HG03565 (cell line): ENCODE results near the gene CHRND.

Experiments
- ATAC-seq: cut with Tn5 transposase; IDR thresholded peaks from one replicate; pipeline ENCODE4 v1.9.1; 2021; ENCODE audit warnings: mild to moderate bottlenecking, moderate library complexity; ENCODE audit not compliant: unreplicated experiment

CHRND gene

GRCh38 chr2:232487385-232488096 lies 38.4 kb upstream of the CHRND start, which contains the start of gene ECEL1:
Gene ECEL1 (minus strand): TSS chr2:232487834. CDS start chr2:232486653, 1,181 bp downstream.
- ATAC-seq = no peak

- no peak for ATAC-seq
Observed at GRCh38 chr2:232488097-232488711, 37.8 kb upstream of the CHRND start.

DNA sequence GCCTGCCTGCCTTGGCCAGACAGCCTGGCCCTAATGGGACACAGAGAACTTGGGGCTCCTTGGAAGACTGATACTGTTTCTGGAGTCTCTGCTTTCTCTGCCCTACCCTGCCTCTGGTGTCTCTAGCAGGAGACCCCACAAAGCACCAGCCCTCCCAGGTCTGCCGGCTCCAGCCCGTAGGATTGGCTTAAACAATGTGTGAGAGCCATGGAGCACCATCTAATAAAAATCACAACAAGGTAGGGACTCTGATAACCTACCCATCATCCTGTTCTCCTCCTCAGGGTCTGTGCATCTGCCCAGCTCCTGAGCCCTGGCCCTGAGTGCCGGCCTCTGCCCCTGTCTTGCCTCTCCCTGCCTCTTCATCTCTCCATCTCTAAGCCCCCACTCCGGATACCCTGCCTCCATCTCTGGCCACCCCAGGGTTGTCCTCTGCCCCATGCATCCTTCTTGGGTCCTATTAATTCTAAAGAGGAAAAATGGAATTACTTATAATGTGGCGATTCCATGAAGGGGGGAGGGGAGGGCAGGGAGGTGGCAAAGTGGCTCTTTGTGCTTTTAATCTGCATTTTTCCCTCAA lies 37.1 kb upstream of the CHRND start:
- no peak for ATAC-seq

DNA sequence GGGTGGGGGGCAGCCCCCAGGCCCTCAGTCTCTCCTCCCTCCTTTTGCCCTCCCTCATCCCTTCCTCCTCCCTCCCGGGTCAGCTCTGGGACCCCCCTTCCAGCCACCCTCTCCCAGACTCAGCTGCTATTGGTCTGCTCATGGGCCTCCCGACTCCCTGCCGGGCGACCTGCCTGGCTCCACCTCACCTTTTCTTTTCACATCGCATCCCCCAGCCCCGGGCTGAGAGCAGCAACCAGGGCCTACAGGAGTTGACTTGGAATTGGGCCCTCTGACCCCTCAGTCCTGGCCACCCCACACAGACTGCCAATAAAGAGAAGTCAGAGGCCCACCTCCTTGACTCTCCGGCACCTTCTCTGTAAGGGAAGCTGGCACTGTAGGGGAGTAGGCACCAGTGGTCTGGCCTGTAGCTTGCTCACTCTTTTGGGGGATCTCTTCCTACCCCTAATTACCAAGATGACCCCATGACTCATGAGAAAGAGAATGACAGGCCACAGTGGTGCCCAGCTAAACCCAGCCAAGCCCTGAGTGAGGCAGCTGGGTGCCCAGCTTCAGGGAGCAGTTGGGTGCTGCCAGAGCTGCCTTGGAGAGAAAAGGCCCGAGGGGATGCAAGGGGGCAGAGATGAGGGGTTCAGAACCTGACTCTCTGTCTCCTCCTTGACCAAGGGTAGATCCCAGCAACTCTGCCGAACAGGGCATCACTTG lies 36.3 kb upstream of the CHRND start:
- ATAC-seq = no peak

GRCh38 chr2:232490221-232491138 lies 35.5 kb upstream of the CHRND start:
- ATAC-seq = no peak

DNA sequence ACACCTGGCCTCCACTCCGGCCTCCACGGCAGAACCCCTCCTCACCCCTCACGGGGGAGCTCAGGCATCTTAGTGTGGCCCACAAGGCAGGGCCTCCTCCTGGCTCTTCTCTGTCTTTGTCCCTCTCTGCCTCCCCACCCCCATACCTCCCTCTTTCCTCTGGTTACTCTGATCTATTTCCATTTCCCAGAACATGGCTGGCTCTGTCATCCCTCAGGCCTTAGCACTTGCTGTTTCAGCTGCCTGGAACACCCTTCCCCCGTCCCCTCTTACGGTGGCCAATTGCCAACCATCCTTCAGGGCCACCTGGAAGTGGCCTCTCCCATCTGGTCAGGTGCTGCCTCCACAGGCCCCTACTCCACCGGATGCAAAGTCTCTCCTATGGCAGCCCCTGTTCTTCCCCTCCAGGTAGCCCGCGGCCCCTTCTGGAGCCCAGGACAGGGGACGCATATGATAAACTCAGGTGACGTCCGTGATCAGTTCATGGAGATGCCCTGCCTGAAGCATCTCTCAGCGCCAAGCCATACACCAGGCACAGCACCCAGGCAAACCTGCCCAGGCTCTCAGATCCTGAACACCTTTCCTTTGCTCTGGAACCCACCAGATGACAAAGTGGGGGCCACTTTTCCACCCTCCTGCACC lies 34.7 kb upstream of the CHRND start:
- ATAC-seq = no peak

GRCh38 chr2:232492236-232492848 lies 33.6 kb upstream of the CHRND start:
- no peak for ATAC-seq

DNA sequence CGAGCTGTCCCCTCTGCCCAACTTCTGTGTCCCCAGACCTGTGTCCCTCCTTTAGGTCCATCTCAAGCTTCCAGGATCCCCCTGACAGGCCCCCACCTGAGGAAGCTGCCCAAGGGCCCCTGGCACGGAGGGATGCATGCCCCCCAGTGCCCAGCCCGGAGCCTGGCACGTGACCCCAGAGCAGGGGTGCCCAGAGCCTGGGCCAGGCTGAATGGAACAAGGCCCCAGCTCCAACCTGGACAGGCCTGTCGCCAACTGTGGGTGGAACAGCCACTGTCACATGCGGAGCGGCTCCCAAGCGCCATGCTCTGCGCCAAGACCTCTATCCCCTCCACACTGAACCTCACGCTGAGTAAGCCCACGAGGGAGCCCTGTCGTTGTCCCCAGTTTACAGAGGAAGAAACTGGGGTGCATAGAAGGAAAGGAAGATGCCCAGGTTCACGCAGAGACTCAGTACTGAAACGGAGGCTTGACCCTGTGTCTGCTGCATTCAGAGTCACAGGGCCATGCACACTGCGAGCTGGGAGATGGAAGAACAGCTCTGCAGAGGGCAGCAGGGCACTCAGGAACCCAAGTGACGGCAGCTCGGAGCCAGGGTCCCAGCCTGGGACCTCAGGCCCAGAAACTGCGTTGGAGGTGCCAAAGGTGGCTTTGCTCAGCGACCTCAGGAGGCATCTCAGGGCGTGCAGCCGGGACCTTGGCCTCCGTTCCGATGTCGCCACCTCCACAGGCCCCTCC lies 32.8 kb upstream of the CHRND start:
- no peak for ATAC-seq

GRCh38 chr2:232493701-232494474 lies 32.1 kb upstream of the CHRND start:
- no peak for ATAC-seq

- no peak for ATAC-seq
Observed at GRCh38 chr2:232494542-232494941, 31.4 kb upstream of the CHRND start.

DNA sequence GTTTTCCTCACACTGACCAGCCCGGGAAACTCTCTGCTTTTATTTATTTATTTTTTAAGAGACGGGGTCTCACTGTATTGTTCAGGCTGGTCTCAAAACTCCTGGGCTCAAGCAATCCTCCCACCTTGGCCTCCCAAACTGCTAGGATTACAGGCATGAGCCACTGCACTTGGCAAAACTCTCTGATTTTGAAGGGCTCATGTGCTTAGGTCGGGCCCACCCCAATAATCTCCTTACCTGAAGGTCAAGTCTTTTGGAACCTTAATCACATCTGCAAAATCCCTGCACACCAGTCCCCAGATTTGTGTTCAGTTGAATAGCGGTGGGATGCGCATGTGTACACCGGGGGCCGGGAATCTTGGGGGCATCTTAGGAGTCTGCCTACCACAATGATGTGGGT lies 30.7 kb upstream of the CHRND start:
- ATAC-seq = no peak

DNA sequence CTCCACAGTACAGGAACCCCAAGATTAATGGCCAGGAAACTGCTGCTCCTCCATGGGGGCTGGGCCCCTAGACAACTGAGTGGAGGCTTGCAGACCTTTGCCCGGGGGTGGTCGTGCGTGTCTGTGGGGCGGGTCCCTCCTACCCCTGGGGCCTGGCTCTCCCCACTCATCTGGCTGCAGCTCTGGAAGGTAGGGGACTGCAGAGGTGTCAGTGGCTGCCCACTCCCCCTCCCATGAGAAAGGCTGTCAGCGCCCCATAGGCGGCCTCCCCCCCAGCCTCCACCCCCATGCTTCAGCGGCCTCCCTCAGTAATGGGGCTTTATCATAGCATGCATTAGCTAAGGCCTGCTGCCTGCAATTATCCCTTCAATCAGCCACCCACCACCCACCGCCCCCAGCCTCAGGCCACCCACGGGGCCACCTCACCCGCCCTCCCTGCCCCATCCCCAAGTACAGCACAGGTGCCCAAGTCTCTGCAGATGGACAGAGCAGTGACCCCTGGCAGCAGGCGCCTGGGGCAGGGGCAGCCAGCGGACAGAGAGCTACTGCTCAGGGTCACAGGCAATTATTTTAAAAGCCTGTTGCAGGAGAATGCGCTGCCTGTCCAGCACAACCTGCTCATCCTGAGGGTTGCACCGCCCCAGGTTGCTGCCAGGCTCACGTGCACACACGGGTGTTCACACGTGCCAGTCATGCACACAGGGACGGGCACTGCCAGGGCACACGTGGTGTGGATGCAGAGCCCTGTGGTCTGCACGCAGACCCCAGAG lies 29.3 kb upstream of the CHRND start:
- ATAC-seq = no peak

DNA sequence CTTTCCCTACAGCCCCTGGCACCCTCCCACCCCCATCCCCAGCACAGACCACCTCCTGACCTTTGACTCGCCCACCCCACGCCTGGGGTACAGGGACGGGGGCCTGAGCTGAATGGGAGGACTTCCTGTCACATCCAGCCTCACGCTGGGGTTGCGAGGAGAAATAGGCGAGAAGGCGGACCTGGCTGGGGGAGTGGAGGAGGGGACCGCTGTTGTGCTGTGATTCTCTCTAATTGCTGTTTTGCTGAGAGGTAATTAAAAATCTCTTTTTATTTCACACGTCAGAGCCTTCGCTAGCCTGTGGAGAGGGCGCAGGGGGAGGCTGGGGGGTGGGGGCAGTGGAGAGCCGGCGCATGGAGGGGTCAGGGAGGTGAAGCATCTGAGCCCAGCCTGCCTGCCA lies 28.6 kb upstream of the CHRND start:
- ATAC-seq = no peak

DNA sequence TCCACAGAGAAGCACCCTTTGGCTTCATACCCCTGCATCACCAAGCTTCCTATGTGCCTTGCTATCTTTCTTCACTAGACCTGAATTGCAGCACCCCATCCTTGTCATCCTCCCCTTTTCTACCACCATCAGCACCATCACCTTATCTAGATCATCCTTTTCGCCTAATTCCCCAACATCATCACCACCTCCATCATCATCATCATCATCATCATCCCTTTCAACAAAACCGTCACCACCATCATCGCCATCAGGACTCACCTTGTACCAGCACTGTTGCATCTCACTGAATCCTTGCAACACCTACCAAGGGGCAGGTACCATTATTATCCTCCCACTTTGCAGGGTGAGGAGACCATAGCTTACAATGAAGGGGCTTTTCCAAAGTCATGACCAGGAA lies 27.5 kb upstream of the CHRND start:
- no peak for ATAC-seq

- ATAC-seq = no peak
Observed at GRCh38 chr2:232501331-232501771, 24.6 kb upstream of the CHRND start.

DNA sequence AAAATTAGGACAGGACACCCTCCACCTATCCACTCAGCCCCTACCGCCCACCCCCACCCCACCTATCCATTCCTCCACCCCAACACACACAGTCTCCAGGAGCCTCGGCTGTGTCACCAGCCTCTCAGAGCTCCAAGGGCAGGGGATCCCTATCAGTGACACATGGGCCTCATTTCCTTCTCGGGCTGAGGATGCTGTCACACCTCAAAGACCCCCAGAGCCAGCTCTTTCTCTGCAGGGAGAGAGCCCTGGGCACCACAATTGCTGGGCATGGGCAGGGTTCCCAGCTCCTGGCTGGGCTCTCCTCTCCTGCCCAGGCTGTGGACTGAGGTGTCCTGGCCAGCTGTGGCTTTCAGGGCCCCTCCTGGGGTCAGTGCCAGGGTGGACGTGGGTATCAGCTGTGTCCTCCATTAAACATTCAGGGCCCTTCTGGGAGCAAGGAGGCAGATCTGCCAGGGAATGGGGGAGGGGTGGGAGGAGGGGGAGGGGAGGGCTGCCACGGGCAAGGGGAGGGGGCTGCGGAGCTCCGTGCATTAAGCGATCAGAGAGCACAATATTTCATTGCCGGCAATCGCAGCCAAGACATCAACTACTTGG lies 24.1 kb upstream of the CHRND start:
- ATAC-seq = no peak

- no peak for ATAC-seq
Observed at GRCh38 chr2:232502511-232502910, 23.4 kb upstream of the CHRND start.
